H1 (cell line): ENCODE results near the gene MTAP. TPM values are rescaled to one million over a fixed set of nuclear protein-coding genes. Genes with fewer than 3 reads are reported as not detected.

ENCODE experiments used
- CTCF ChIA-PET: fragments of 300-600 bp; sonication (Branson Sonifier 250); formaldehyde crosslinking; loops from one replicate; lab custom pipeline; 2021; ENCODE audit not compliant: partially characterized antibody; lab: Charles Lee
- POLR2A ChIA-PET: fragments of 300-600 bp; sonication (Branson Sonifier 250); formaldehyde crosslinking; loops from one replicate; lab custom pipeline; 2021; ENCODE audit warnings: inconsistent platforms; ENCODE audit not compliant: partially characterized antibody; lab: Charles Lee
- DNase-seq, 2 experiments: peaks; one replicate each; pipeline versions ENCODE4 v3.0.0 to v3.0.0-alpha.2; 2010 to 2022; ENCODE audit warnings: low spot score in 2 of 2, low read depth in 1 of 2, mixed read lengths in 1 of 2
- FAIRE-seq: peaks from 2 replicates; lab custom pipeline; 2011; peaks lifted over from hg19 to GRCh38; lab: Jason Lieb, UNC
- H2AFZ ChIP-seq: 2 replicates; pipeline ENCODE4 v1.8.1; 2012; ENCODE audit warnings: low read length, inconsistent platforms
- H2AK5ac ChIP-seq: 2 replicates; pipeline ENCODE4 v1.6.1; 2013; ENCODE audit warnings: low read depth, low read length
- H2BK120ac ChIP-seq: replicated peaks from 2 replicates; pipeline ENCODE3; 2013; ENCODE audit warnings: low read depth, low read length, inconsistent platforms
- H2BK12ac ChIP-seq: 2 replicates; pipeline ENCODE4 v1.6.1; 2013; ENCODE audit warnings: low read depth, low read length
- H2BK15ac ChIP-seq: 2 replicates; pipeline ENCODE4 v1.6.1; 2013; ENCODE audit warnings: low read length
- H2BK20ac ChIP-seq: 2 replicates; pipeline ENCODE4 v1.6.1; 2013; ENCODE audit warnings: low read length
- H2BK5ac ChIP-seq: 2 replicates; pipeline ENCODE4 v1.6.1; 2013; ENCODE audit warnings: low read depth, low read length
- H3K14ac ChIP-seq: 2 replicates; pipeline ENCODE4 v1.6.1; 2013; ENCODE audit warnings: inconsistent platforms; ENCODE audit not compliant: insufficient read length
- H3K18ac ChIP-seq: 2 replicates; pipeline ENCODE4 v1.6.1; 2013; ENCODE audit warnings: low read length; ENCODE audit errors: extremely low read depth
- H3K23ac ChIP-seq: 2 replicates; pipeline ENCODE4 v1.6.1; 2013; ENCODE audit warnings: inconsistent platforms; ENCODE audit not compliant: insufficient read length
- H3K23me2 ChIP-seq: 2 replicates; pipeline ENCODE4 v1.6.1; 2013; ENCODE audit warnings: low read depth, low read length
- H3K27ac ChIP-seq: 2 replicates; pipeline ENCODE4 v1.6.1; 2011; ENCODE audit warnings: low read depth, low read length, inconsistent platforms
- H3K27me3 ChIP-seq, 4 experiments: replicated peaks in 1 of 4; 1 replicate in 1 of 4; 2 replicates in 3 of 4; pipeline versions ENCODE4 v1.6.1 to v1.8.1; 2011 to 2013; ENCODE audit warnings: low read length in 3 of 4, mild to moderate bottlenecking in 3 of 4, inconsistent platforms in 2 of 4, mixed read lengths in 2 of 4, moderate library complexity in 1 of 4; ENCODE audit not compliant: control insufficient read depth in 3 of 4, insufficient read depth in 3 of 4; ENCODE audit errors: extremely low read depth in 1 of 4
- H3K36me3 ChIP-seq, 4 experiments: 2 replicates each; pipeline versions ENCODE4 v1.6.1 to v1.8.1; 2011 to 2013; ENCODE audit warnings: mild to moderate bottlenecking in 4 of 4, low read length in 3 of 4, moderate library complexity in 2 of 4, control low read depth in 1 of 4, inconsistent platforms in 1 of 4; ENCODE audit not compliant: insufficient read depth in 4 of 4, control insufficient read depth in 2 of 4
- H3K4ac ChIP-seq: replicated peaks from 2 replicates; pipeline ENCODE3; 2013; ENCODE audit warnings: low read length, low read depth, mixed read lengths, inconsistent platforms; ENCODE audit not compliant: insufficient read length
- H3K4me1 ChIP-seq, 4 experiments: replicated peaks in 1 of 4; 1 replicate in 1 of 4; 2 replicates in 3 of 4; pipeline versions ENCODE4 v1.6.1 to v1.8.1; 2011 to 2013; ENCODE audit warnings: low read length in 3 of 4, inconsistent platforms in 2 of 4, mixed read lengths in 1 of 4; ENCODE audit not compliant: insufficient read depth in 4 of 4, control insufficient read depth in 3 of 4
- H3K4me2 ChIP-seq, 2 experiments: 2 replicates each; pipeline versions ENCODE4 v1.6.1 to v1.8.1; 2011 to 2013; ENCODE audit warnings: low read depth in 2 of 2, low read length in 2 of 2, control low read depth in 1 of 2, inconsistent platforms in 1 of 2, mild to moderate bottlenecking in 1 of 2; ENCODE audit not compliant: insufficient read depth in 1 of 2
- H3K4me3 ChIP-seq, 4 experiments: fragments of 200-600, 300-600 bp in 1 of 4; sonication (generic), shearing (Covaris generic), sonication (Bioruptor Twin) in 1 of 4; 2 replicates each; pipeline versions ENCODE4 v1.5.1 to v1.8.1; 2011 to 2016; ENCODE audit warnings: low read length in 4 of 4, low read depth in 3 of 4, control low read depth in 2 of 4, inconsistent platforms in 2 of 4, mild to moderate bottlenecking in 2 of 4, mixed read lengths in 1 of 4, moderate library complexity in 1 of 4; ENCODE audit not compliant: insufficient read depth in 2 of 4; ENCODE audit errors: extremely low read depth in 1 of 4
- H3K56ac ChIP-seq: replicated peaks from 2 replicates; pipeline ENCODE3; 2013; ENCODE audit warnings: low read depth, mild to moderate bottlenecking, mixed read lengths, low read length, inconsistent platforms; ENCODE audit not compliant: insufficient read length
- H3K79me1 ChIP-seq: 2 replicates; pipeline ENCODE4 v1.6.1; 2013; ENCODE audit warnings: low read depth, low read length, control low read depth
- H3K79me2 ChIP-seq, 2 experiments: 2 replicates each; pipeline versions ENCODE4 v1.6.1 to v1.8.1; 2012 to 2013; ENCODE audit warnings: low read length in 2 of 2, mild to moderate bottlenecking in 2 of 2, inconsistent platforms in 1 of 2; ENCODE audit not compliant: insufficient read depth in 2 of 2, control insufficient read depth in 1 of 2
- H3K9ac ChIP-seq, 4 experiments: replicated peaks in 1 of 4; 1 replicate in 1 of 4; 2 replicates in 3 of 4; pipeline versions ENCODE4 v1.6.1 to v1.8.1; 2011 to 2013; ENCODE audit warnings: low read depth in 3 of 4, low read length in 3 of 4, control low read depth in 2 of 4, mild to moderate bottlenecking in 2 of 4, moderate library complexity in 2 of 4, inconsistent platforms in 1 of 4; ENCODE audit errors: extremely low read depth in 1 of 4
- H3K9me3 ChIP-seq, 2 experiments: 2 replicates each; pipeline versions ENCODE4 v1.6.1 to v1.8.1; 2012 to 2013; ENCODE audit warnings: mild to moderate bottlenecking in 2 of 2, moderate library complexity in 2 of 2, control low read depth in 1 of 2, inconsistent platforms in 1 of 2, low read depth in 1 of 2, low read length in 1 of 2, mixed read lengths in 1 of 2; ENCODE audit not compliant: insufficient read depth in 2 of 2
- H4K20me1 ChIP-seq, 2 experiments: replicated peaks in 1 of 2; 2 replicates each; pipeline versions ENCODE3 to v1.8.1; 2011 to 2013; ENCODE audit warnings: inconsistent platforms in 2 of 2, low read length in 2 of 2, mild to moderate bottlenecking in 1 of 2; ENCODE audit not compliant: insufficient read depth in 2 of 2, control insufficient read depth in 1 of 2
- H4K5ac ChIP-seq: 2 replicates; pipeline ENCODE4 v1.6.1; 2013; ENCODE audit warnings: low read length, low read depth, mixed read lengths, inconsistent platforms; ENCODE audit not compliant: insufficient read length
- H4K8ac ChIP-seq: 2 replicates; pipeline ENCODE4 v1.8.0; 2013; ENCODE audit warnings: mild to moderate bottlenecking, moderate library complexity, low read length, inconsistent platforms; ENCODE audit not compliant: insufficient read depth; ENCODE audit errors: extremely low read depth
- H4K91ac ChIP-seq: replicated peaks from 2 replicates; pipeline ENCODE3; 2013; ENCODE audit warnings: low read length, mixed read lengths, inconsistent platforms; ENCODE audit not compliant: insufficient read length
- WGBS, 2 experiments: shearing (Covaris generic) in 1 of 2; methylation state at CpG; one replicate each; pipeline versions ENCODE4 v1.1.6 to v1.1.7; 2013 to 2015; ENCODE audit warnings: low lambda C conversion rate in 2 of 2, mixed read lengths in 2 of 2, inconsistent platforms in 1 of 2, low coverage in 1 of 2, missing lambda C conversion rate in 1 of 2; ENCODE audit not compliant: insufficient replicate concordance in 2 of 2, insufficient coverage in 1 of 2, insufficient read length in 1 of 2; ENCODE audit errors: extremely low coverage in 1 of 2, missing lambda C conversion rate in 1 of 2; 5-methylcytosine and 5-hydroxymethylcytosine counted together
- polyA plus RNA-seq, 7 experiments: library from polyadenylated mRNA; depleted of rRNA in 3 of 7; stranded (reverse) in 5 of 7; unstranded in 2 of 7; fragments of >200 nt in 5 of 7; fragments of 200-250 nt in 2 of 7; gene quantifications; 1 replicate in 5 of 7; 2 replicates in 1 of 7; 4 replicates in 1 of 7; pipeline versions ENCODE4 v1.2.1 to v1.2.3, GENCODE V29; 2011 to 2013; ENCODE audit warnings: missing spikeins in 2 of 7, mixed read lengths in 2 of 7
- total RNA-seq: library from RNA; stranded (reverse); fragmentation: NEBNext Ultra II Directional; extraction: Animal tissue kit (Norgen Biotek cat#: 25700); gene quantifications from 2 replicates; pipeline ENCODE4 v1.2.1, GENCODE V29; 2021
- TF ChIP-seq, protein P1 (sequence below), 3 experiments: IDR thresholded peaks; 1 replicate in 2 of 3; 2 replicates in 1 of 3; pipeline versions ENCODE4 v1.5.1 to v1.6.1; 2011; ENCODE audit warnings: low read length in 3 of 3, mild to moderate bottlenecking in 3 of 3, inconsistent platforms in 2 of 3, low read depth in 1 of 3, moderate library complexity in 1 of 3; ENCODE audit not compliant: insufficient read depth in 1 of 3; ENCODE audit errors: control extremely low read depth in 1 of 3

MTAP gene
- total and polyA plus RNA-seq, 2 of the 8 experiments (the other 6 are each of a cell fraction or from before 2014, with no cell fraction given), result 16.4 to 100 TPM

DNA sequence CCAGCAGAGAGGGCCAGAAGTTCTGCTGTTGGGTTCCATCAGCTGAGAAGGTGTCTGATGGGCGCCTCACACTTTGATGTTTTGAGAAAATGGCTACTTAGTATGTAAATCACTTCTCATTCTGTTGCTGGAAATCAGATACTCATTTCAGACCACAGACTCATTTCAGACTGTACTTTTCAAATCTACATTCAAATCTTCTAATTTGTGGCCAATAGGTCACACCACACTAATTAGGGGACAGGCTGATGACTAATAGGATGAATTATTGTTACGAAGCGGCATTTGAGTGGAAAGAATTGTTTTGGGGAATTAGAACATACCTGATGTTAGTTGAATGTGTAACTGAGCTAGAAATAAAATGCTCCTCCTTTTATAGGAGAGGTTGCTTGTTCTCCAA, 13.2 kb downstream of the MTAP start:
- no peak overlapping the region for H3K56ac ChIP-seq
- no peak overlapping the region for H3K14ac ChIP-seq
- no peak overlapping the region for H3K4me3 ChIP-seq
- no peak overlapping the region for H3K27ac ChIP-seq
- no peak overlapping the region for H3K4ac ChIP-seq
- H3K23ac ChIP-seq, result no peak overlapping the region
- ChIA-PET POLR2A (no interaction called here), CTCF (interaction anchor here (0.7 kb wide), 1 partner anchor 21 kb away, joined by 4 read pairs; no protein-coding TSS in a partner anchor)
- H3K23me2 ChIP-seq, result no peaks in the 10 kb centered on the region
- H3K4me1 ChIP-seq, result peaks cover 0 to 2% (median under 1%) of the 10 kb centered on the region in 4 experiments; a peak in 2 of 7 replicates
- no peak overlapping the region for H3K9ac ChIP-seq
- H4K8ac ChIP-seq, result no peak overlapping the region
- no peaks in the 10 kb centered on the region for H3K27me3 ChIP-seq
- H3K4me2 ChIP-seq, result no peak overlapping the region
- H3K9me3 ChIP-seq, result peaks cover 0 to 4% of the 10 kb centered on the region in 2 experiments; a peak in 1 of 4 replicates
- DNase-seq (no peak), FAIRE-seq (no peak)
- peaks cover 30 to 67% (median 54%) of the 10 kb centered on the region in 4 experiments for H3K36me3 ChIP-seq
- H2BK20ac ChIP-seq, result no peak overlapping the region
- no peak overlapping the region for H2BK12ac ChIP-seq
- peaks cover 3 to 95% of the 10 kb centered on the region in 2 experiments; a peak in 2 of 4 replicates for H3K79me2 ChIP-seq
- no peak overlapping the region for H2BK5ac ChIP-seq
- H4K5ac ChIP-seq, result no peak overlapping the region
- H2BK15ac ChIP-seq, result no peak overlapping the region
- WGBS, 2 experiments, result 97% methylated on average over 3 of the region's 3 CpGs; no CpG with 5 or more reads in 1 of the 2 experiments
- H3K18ac ChIP-seq, result no peak overlapping the region
- H4K91ac ChIP-seq, result no peak overlapping the region
- H2AK5ac ChIP-seq, result no peak overlapping the region
- no peak overlapping the region for H2BK120ac ChIP-seq
- peaks cover 22 to 32% of the 10 kb centered on the region in 2 experiments for H4K20me1 ChIP-seq
- no peak overlapping the region for H2AFZ ChIP-seq
- peaks cover 7% of the 10 kb centered on the region for H3K79me1 ChIP-seq
- TF ChIP-seq, protein P1, sequence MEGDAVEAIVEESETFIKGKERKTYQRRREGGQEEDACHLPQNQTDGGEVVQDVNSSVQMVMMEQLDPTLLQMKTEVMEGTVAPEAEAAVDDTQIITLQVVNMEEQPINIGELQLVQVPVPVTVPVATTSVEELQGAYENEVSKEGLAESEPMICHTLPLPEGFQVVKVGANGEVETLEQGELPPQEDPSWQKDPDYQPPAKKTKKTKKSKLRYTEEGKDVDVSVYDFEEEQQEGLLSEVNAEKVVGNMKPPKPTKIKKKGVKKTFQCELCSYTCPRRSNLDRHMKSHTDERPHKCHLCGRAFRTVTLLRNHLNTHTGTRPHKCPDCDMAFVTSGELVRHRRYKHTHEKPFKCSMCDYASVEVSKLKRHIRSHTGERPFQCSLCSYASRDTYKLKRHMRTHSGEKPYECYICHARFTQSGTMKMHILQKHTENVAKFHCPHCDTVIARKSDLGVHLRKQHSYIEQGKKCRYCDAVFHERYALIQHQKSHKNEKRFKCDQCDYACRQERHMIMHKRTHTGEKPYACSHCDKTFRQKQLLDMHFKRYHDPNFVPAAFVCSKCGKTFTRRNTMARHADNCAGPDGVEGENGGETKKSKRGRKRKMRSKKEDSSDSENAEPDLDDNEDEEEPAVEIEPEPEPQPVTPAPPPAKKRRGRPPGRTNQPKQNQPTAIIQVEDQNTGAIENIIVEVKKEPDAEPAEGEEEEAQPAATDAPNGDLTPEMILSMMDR (IDR thresholded peaks at IDR 0.05; ENCODE audit: control extremely low read depth in 1 of 3, insufficient read depth in 1 of 3, low read depth in 1 of 3, low read length in 3 of 3), result no peak
